Measurements from ENCODE around the gene DDAH2. TPM values are rescaled to one million over a fixed set of nuclear protein-coding genes. Genes with fewer than 3 reads are reported as not detected.

Gene DDAH2
- total RNA-seq, 1 donor = 96.6 TPM

DNA sequence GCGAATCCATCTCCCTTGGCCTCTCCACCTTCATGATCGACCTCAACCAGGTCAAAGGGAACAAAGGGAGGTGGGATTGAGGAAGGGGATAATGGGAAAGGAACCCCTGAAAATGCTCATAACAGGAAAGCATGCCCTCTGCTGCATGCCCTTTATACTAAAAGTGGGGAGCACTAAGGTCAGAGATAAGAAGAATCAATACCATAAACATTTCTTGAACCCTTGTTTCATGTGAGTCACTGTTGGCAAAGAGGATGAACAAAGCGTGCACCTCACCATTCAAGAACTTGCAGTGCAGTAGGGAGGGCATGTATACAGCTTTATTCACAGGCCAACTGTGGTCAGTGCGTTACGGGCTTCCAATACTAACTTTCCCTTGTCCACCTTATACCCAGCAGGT lies 31.7 kb upstream of the DDAH2 start:
- Histone ChIP-seq H4K20me1 (ENCODE audit: insufficient read depth, low read length) (no peaks in the 10 kb centered on the region), H3K79me2 (ENCODE audit: insufficient read depth, low read length) (no peaks in the 10 kb centered on the region), H3K4me1 (ENCODE audit: insufficient read depth, low read length) (no peaks in the 10 kb centered on the region), H3K27me3 (ENCODE audit: insufficient read depth, low read length) (no peaks in the 10 kb centered on the region), H3K4me2 (ENCODE audit: insufficient read depth, low read length) (no peak overlapping the region), H3K27ac (ENCODE audit: low read depth, low read length) (no peak overlapping the region), H3K9me3 (ENCODE audit: low read depth, low read length) (no peaks in the 10 kb centered on the region), H2AFZ (ENCODE audit: low read length) (no peak overlapping the region), H3K36me3 (ENCODE audit: insufficient read depth, low read length) (peaks cover 25% of the 10 kb centered on the region), H3K4me3 (ENCODE audit: insufficient read depth, low read length) (no peak overlapping the region)
- DNase-seq (ENCODE audit: insufficient read length, low spot score, missing footprints) = peak; percentile 18
- TF ChIP-seq, protein P1, sequence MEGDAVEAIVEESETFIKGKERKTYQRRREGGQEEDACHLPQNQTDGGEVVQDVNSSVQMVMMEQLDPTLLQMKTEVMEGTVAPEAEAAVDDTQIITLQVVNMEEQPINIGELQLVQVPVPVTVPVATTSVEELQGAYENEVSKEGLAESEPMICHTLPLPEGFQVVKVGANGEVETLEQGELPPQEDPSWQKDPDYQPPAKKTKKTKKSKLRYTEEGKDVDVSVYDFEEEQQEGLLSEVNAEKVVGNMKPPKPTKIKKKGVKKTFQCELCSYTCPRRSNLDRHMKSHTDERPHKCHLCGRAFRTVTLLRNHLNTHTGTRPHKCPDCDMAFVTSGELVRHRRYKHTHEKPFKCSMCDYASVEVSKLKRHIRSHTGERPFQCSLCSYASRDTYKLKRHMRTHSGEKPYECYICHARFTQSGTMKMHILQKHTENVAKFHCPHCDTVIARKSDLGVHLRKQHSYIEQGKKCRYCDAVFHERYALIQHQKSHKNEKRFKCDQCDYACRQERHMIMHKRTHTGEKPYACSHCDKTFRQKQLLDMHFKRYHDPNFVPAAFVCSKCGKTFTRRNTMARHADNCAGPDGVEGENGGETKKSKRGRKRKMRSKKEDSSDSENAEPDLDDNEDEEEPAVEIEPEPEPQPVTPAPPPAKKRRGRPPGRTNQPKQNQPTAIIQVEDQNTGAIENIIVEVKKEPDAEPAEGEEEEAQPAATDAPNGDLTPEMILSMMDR (IDR thresholded peaks at IDR 0.05; ENCODE audit: extremely low read depth, low read depth, low read length) = no peak

DNA sequence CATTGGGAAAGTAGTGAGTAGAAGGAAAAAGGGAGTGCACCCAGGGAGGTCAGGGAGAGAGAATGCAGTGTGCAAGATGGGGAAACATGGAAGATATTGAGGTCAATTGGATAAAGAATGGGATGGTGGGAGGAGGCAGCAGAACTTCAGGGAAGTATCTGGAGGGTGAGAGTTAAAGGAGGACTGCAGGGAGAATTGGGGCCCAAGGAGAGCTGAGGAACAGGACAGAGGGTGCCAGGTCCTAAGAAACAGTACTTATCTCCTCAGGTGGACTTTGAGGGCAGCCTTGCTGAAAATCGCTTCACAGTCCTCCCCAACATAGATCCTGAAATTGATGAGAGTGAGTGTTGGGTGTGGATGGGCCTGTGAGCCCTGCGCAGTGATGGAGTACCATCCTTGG lies 29.2 kb upstream of the DDAH2 start:
- Histone ChIP-seq H3K9me3 (ENCODE audit: low read depth, low read length) (no peaks in the 10 kb centered on the region), H3K27ac (ENCODE audit: low read depth, low read length) (no peak overlapping the region), H3K36me3 (ENCODE audit: insufficient read depth, low read length) (peaks cover 25% of the 10 kb centered on the region), H3K4me2 (ENCODE audit: insufficient read depth, low read length) (no peak overlapping the region), H3K27me3 (ENCODE audit: insufficient read depth, low read length) (no peaks in the 10 kb centered on the region), H4K20me1 (ENCODE audit: insufficient read depth, low read length) (no peaks in the 10 kb centered on the region), H3K4me1 (ENCODE audit: insufficient read depth, low read length) (peaks cover 1% of the 10 kb centered on the region), H2AFZ (ENCODE audit: low read length) (no peak overlapping the region), H3K4me3 (ENCODE audit: insufficient read depth, low read length) (no peak overlapping the region), H3K79me2 (ENCODE audit: insufficient read depth, low read length) (no peaks in the 10 kb centered on the region)
- TF ChIP-seq, protein P1 (IDR thresholded peaks at IDR 0.05; ENCODE audit: extremely low read depth, low read depth, low read length) = no peak
- no peak for DNase-seq (ENCODE audit: insufficient read length, low spot score, missing footprints)

DNA sequence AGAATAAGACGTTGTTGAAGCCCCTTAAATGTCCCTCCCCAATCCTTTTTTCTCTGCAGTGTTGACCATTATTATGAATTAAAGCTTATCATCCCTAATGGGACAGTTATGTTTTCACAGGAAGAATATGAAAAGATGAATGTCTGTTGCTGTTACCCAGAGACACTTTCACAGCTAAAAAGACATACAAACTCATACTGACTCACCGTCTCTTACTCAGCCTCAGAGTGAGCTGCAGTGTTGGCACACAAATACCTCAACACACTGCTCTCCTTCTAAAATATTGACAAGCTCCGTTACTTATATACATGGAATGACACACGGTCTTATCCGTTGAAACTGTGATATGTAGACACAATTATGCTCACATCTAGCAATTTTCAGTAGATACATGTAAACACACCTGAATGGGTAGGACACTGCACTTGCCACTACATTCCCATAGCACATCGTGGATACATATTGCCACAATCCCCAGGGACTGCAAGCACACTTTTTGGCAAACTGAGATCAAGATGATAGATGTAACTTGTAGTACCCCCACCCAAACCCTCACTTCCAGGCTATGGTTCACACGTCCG lies 23.7 kb upstream of the DDAH2 start:
- Histone ChIP-seq H3K9me3 (ENCODE audit: low read depth, low read length) (no peaks in the 10 kb centered on the region), H3K27ac (ENCODE audit: low read depth, low read length) (peak overlapping the region; percentile 71), H3K4me3 (ENCODE audit: insufficient read depth, low read length) (peak overlapping the region; percentile 20), H4K20me1 (ENCODE audit: insufficient read depth, low read length) (no peaks in the 10 kb centered on the region), H3K4me1 (ENCODE audit: insufficient read depth, low read length) (peaks cover 12% of the 10 kb centered on the region), H3K36me3 (ENCODE audit: insufficient read depth, low read length) (peaks cover 7% of the 10 kb centered on the region), H3K79me2 (ENCODE audit: insufficient read depth, low read length) (no peaks in the 10 kb centered on the region), H3K4me2 (ENCODE audit: insufficient read depth, low read length) (peak overlapping the region; percentile 74), H2AFZ (ENCODE audit: low read length) (no peak overlapping the region), H3K27me3 (ENCODE audit: insufficient read depth, low read length) (no peaks in the 10 kb centered on the region)
- TF ChIP-seq, protein P1 (IDR thresholded peaks at IDR 0.05; ENCODE audit: extremely low read depth, low read depth, low read length) = no peak
- peak; percentile 86 for DNase-seq (ENCODE audit: insufficient read length, low spot score, missing footprints)

DNA sequence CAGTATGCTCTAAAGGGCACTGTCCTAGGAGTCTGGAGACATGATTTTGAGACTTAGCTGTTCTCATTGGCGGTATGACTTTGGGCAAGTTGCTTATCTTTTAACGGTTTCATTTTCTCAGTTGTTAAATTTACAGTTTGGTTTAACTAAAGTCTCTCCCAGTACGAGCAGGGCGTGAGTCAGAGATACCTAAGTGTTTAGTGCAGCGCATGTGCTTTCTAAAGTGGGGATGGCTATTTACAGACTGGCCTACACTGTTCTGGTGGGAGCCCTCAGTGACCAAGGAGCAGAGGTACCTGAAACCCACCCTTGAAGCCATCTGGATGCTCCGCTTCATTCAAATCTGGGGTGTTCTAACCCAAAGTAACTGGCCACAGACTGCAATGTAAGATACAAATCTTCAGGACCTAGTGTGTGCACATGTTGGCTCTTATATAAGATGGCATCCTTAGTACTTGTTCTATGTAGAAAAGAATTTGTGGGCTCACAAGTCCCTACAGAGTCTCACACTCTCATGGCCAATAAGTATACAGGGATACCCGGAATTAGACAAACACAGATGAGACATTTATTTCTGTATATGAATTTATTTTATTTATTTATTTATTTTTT lies 21.4 kb upstream of the DDAH2 start:
- TF ChIP-seq, protein P1 (IDR thresholded peaks at IDR 0.05; ENCODE audit: extremely low read depth, low read depth, low read length) = no peak
- H3K4me2 ChIP-seq (ENCODE audit: insufficient read depth, low read length) = no peak overlapping the region
- no peak overlapping the region for H3K4me3 ChIP-seq (ENCODE audit: insufficient read depth, low read length)
- H3K4me1 ChIP-seq (ENCODE audit: insufficient read depth, low read length) = peaks cover 17% of the 10 kb centered on the region
- H3K79me2 ChIP-seq (ENCODE audit: insufficient read depth, low read length) = no peaks in the 10 kb centered on the region
- no peaks in the 10 kb centered on the region for H3K27me3 ChIP-seq (ENCODE audit: insufficient read depth, low read length)
- peak; percentile 66 for DNase-seq (ENCODE audit: insufficient read length, low spot score, missing footprints)
- H4K20me1 ChIP-seq (ENCODE audit: insufficient read depth, low read length) = no peaks in the 10 kb centered on the region
- no peaks in the 10 kb centered on the region for H3K9me3 ChIP-seq (ENCODE audit: low read depth, low read length)
- no peak overlapping the region for H3K27ac ChIP-seq (ENCODE audit: low read depth, low read length)
- peak overlapping the region; percentile 35 for H2AFZ ChIP-seq (ENCODE audit: low read length)
- peaks cover 12% of the 10 kb centered on the region for H3K36me3 ChIP-seq (ENCODE audit: insufficient read depth, low read length)

Measured in osteoblast (primary cell).